ENCODE data around the gene SHANK3.
"Not testable (repeated sequence)": the region's sequence is repeated elsewhere in the genome, so short reads cannot be mapped to it uniquely, and the experiment has no call there.

SHANK3 gene

DNA sequence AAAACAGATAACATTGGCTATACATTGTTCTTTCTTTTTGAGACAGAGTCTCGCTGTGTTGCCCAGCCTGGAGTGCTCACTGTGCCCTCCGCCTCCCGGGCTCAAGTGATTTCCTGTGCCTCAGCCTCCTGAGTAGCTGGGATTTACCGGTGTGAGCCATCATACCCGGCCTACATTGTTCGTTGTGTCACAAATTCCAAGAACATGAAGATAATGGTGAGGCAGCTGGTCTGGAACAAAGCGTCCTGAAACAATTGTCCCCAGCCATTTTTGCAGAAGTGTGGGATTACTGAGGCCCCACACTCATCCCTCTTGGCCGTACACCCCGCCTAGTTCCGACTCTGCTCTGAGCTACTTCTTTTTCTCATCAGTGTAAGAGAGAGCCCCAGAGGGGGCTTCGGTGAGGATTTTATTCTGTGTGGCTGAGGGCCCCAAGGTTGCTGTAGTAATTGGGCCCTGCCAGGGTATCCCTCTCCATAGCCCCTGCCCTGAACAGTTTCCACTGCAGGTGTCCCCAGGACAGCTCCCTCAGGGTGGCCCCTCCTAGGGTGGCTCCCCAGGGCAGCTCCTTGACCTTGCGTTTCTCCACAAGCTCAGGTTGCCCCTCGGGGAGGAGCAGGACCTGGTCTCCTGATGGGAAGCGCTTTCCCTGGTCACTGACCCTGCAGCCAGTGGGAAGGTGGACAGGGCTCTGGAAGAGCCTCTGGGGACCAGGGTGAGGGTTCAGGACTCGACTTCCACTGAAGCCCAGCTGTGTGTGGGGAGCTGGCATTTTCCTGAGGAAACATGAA, 31.6 kb upstream of the SHANK3 start:
- no peak for TF ChIP-seq ZFX (IDR thresholded peaks at IDR 0.05)
- TF ChIP-seq, protein P1, sequence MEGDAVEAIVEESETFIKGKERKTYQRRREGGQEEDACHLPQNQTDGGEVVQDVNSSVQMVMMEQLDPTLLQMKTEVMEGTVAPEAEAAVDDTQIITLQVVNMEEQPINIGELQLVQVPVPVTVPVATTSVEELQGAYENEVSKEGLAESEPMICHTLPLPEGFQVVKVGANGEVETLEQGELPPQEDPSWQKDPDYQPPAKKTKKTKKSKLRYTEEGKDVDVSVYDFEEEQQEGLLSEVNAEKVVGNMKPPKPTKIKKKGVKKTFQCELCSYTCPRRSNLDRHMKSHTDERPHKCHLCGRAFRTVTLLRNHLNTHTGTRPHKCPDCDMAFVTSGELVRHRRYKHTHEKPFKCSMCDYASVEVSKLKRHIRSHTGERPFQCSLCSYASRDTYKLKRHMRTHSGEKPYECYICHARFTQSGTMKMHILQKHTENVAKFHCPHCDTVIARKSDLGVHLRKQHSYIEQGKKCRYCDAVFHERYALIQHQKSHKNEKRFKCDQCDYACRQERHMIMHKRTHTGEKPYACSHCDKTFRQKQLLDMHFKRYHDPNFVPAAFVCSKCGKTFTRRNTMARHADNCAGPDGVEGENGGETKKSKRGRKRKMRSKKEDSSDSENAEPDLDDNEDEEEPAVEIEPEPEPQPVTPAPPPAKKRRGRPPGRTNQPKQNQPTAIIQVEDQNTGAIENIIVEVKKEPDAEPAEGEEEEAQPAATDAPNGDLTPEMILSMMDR (conservative IDR thresholded peaks at IDR 0.05): no peak
- H3K27ac ChIP-seq: no peak overlapping the region

DNA sequence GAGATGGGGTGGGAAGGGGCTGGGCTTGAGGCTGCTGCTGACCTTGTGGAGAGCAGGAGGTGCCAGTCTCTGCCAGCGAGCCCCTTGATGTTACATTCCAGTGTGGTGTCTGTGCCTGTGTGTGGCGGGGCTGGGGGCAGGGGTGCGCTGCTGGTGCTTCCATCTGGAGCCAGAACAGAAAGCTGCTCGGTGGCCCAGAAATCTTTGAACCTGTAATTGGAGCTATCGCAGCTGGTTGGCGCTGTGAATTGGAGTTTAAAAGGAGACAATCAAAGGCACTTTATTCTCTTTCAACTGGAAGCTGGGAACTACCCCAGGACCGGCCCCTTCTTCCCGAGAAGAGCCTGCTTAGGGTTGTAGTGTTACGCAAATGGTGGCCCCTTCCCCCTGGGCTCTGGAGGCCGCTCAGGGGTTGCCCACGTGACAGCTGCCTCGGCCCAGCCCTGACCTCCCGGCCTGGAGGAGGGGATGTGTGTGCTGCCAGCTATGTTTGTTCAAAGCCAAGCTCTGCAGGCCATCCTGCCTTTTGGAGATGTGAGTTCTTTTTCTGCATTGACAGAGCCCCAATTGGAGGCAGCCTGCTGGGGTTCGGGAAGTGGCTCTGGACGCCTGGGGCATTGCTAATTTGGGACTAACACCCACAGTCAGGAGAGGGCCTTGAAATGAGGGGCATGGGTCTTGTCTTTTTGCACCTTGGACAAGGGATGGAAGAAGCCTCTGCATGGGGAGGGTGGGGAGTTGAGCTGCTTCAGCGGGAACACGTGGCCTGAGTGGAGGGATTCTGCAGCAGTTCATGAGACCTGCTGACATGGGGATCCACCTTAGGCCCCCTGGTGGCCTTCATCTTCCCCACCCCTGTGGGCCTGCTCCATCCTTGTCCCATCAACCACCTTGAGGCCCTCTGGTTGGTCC, 30.7 kb upstream of the SHANK3 start:
- no peak overlapping the region for H3K27ac ChIP-seq
- TF ChIP-seq, protein P1 (conservative IDR thresholded peaks at IDR 0.05): no peak; the same call in 1 of the 2 replicates
- no peak for TF ChIP-seq ZFX (IDR thresholded peaks at IDR 0.05)

DNA sequence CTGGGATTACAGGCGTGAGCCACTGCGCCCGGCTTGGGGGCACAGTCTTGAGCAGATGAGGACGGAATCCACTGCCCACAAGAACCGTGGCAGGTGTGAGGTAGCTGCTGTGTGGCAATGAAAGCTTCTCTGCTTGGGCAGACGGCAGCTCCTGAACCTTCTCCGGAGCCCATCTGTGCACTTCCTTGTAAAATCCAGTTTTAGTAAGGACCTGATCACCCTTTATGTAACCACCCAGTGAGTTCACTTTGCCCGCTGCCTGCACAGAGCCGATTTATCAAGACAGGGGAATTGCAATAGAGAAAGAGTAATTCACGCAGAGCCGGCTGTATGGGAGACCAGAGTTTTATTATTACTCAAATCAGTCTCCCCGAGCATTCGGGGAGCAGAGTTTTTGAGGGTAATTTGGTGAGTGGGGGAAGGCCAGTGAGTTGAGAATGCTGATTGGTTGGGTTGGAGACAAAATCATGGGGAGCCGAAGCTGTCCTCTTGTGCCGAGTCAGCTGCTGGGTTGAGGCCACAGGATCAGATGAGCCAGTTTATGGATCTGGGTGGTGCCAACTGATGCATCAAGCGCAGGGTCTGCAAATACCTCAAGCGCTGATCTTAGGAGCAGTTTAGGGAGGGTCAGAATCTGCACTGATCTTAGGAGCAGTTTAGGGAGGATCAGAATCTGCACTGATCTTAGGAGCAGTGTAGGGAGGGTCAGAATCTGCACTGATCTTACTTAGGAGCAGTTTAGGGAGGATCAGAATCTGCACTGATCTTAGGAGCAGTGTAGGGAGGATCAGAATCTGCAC, 29.4 kb upstream of the SHANK3 start:
- H3K27ac ChIP-seq: not testable (repeated sequence)

DNA sequence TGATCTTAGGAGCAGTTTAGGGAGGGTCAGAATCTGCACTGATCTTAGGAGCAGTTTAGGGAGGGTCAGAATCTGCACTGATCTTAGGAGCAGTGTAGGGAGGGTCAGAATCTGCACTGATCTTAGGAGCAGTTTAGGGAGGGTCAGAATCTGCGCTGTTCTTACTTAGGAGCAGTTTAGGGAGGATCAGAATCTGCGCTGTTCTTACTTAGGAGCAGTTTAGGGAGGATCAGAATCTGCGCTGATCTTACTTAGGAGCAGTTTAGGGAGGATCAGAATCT, 28.9 kb upstream of the SHANK3 start:
- not testable (repeated sequence) for H3K27ac ChIP-seq

DNA sequence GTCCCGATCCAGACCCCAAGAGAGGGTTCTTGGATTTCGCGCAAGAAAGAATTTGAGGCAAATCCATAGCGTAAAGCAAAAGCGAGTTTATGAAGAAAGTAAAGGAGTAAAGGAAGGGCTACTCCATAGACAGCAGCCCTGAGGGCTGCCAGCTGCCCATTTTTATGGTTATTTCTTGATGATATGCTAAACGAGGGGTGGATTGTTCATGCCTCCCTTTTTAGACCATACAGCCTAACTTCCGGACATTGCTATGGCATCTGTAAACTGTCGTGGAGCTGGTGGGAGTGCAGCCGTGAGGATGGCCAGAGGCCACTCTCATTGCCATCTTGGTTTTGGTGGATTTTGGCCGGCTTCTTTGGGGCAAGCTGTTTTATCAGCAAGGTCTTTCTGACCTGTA, 19.4 kb upstream of the SHANK3 start:
- H3K27ac ChIP-seq: no peak overlapping the region
- TF ChIP-seq, protein P1 (conservative IDR thresholded peaks at IDR 0.05): no peak
- no peak for TF ChIP-seq ZFX (IDR thresholded peaks at IDR 0.05)

DNA sequence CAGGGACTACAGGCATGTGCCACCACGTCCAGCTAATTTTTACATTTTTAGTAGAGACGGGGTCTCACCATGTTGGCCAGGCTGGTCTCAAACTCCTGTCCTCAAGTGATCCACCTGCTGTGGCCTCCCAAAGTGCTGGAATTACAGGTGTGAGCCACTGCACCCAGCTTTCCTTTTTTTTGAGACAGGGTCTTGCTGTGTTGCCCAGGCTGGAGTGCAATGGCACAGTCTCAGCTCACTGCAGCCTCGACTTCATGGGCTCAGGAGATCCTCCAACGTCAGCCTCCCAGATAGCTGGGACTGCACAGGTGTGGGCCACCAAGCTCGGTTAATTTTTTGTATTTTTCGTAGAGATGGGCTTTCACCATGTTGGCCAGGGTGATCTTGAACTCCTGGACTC, 18.0 kb upstream of the SHANK3 start:
- H3K27ac ChIP-seq: not testable (repeated sequence)

DNA sequence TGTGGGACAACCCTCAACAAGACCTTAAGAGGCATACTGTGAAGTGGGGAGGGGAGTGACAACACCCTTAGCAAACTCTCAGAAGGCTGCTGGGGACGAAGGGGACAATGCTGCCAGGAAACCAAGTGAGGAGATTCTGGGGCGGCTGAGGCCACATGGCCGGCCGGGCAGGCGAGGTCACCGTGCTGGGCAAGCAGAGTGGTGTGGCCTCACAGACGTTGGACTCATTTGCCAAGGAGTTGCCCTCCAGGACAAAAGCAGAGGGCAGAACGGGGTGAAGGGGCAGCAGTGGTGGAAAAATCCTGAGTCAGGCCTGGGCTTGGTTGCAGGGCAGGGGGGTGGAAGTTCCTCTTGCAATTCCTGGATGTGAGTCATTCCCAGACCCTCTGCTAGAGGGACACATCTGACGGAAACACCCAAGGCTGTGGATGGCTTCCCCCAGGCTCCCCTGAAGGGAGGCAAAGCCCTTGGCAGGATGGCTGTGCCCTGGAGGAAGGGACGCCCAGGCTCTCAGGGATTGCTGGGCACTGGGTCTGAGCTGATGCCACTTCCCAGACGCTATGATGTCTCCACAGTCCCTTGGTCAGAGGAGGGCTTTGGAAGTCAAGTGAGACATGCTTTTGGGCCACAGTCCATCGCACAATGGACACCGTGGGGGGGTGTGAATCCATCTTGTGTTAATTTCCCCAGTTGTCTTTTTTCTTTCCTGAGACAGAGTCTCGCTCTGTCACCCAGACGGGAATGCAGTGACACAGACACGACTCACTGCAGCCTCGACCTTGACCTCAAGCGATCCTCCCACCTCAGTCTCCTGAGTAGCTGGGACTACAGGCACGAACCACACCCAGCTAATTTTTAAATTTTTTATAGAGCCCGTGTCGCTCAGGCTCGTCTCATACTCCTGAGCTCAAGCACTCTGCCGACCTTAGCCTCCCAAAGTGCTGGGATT, 16.2 kb upstream of the SHANK3 start:
- no peak overlapping the region for H3K27ac ChIP-seq
- TF ChIP-seq, protein P1 (conservative IDR thresholded peaks at IDR 0.05): no peak
- no peak for TF ChIP-seq ZFX (IDR thresholded peaks at IDR 0.05)

DNA sequence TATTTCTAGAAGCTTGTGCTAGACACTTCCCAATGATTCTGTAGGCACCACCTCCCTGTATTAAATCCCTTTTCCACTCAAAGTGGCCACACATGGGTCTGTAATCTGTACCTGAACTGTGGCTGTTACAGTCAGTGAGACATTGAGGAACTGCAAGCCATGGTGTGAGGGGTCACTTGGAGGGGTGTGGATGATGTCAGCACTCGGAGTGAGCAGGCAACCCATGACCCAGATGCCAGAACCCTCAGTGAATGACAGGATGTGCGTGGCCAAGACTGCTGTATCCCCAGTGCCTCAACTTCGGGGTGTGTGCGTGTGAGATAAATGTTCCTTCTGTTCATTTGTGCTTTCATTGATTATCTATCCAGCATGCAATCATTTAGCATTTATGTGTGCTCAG, 14.7 kb upstream of the SHANK3 start:
- TF ChIP-seq ZFX (IDR thresholded peaks at IDR 0.05): no peak
- TF ChIP-seq, protein P1 (conservative IDR thresholded peaks at IDR 0.05): no peak
- H3K27ac ChIP-seq: no peak overlapping the region

DNA sequence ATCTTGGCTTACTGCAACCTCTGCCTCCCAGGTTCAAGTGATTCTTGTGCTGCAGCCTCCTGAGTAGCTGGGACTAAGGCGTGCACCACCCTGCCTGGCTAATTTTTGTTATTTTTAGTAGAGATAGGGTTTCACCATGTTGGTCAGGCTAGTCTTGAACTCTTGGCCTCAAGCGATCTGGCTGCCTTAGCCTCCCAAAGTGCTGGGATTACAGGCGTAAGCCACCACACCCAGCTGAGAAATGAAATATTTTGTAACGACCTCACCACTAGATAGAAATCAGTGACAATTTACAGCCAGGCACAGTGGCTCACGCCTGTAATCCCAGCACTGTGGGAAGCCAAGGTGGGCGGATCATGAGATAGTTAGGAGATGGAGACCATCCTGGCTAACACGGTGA, 12.9 kb upstream of the SHANK3 start:
- not testable (repeated sequence) for H3K27ac ChIP-seq
